NCI-H82 treated with DMSO at 0.1 percent for 48 hours (cell line): ENCODE results near the gene SEMA5B.
A peak's percentile ranks its signal among the peaks of the same experiment; 100 is the strongest.

Experiments used
- DNase-seq: peaks from one replicate; lab custom pipeline; 2025; ENCODE audit not compliant: unreplicated experiment; lab: John Stamatoyannopoulos, UW

Gene SEMA5B

GRCh38 chr3:123055352-123055751 lies 27.8 kb upstream of the SEMA5B start:
- DNase-seq: no peak

- no peak for DNase-seq
Measured at GRCh38 chr3:123054931-123055330, 27.4 kb upstream of the SEMA5B start.

- DNase-seq: no peak
Measured at GRCh38 chr3:123054109-123054778, 26.7 kb upstream of the SEMA5B start.

- DNase-seq: peak; percentile 50
Measured at GRCh38 chr3:123053107-123053506, 25.5 kb upstream of the SEMA5B start.

- no peak for DNase-seq
Measured at GRCh38 chr3:123050666-123051065, 23.1 kb upstream of the SEMA5B start.

GRCh38 chr3:123048480-123049237 lies 21.1 kb upstream of the SEMA5B start:
- peak; percentile 68 for DNase-seq

GRCh38 chr3:123047062-123047319 lies 19.4 kb upstream of the SEMA5B start:
- no peak for DNase-seq

- no peak for DNase-seq
Measured at GRCh38 chr3:123046262-123047061, 18.9 kb upstream of the SEMA5B start.

- no peak for DNase-seq
Measured at GRCh38 chr3:123044981-123045763, 17.6 kb upstream of the SEMA5B start.

GRCh38 chr3:123042413-123042812 lies 14.8 kb upstream of the SEMA5B start:
- no peak for DNase-seq

- no peak for DNase-seq
Measured at GRCh38 chr3:123039178-123039577, 11.6 kb upstream of the SEMA5B start.

GRCh38 chr3:123038751-123039150 lies 11.2 kb upstream of the SEMA5B start:
- DNase-seq: no peak

- DNase-seq: no peak
Measured at GRCh38 chr3:123037015-123037375, 9.4 kb upstream of the SEMA5B start.

GRCh38 chr3:123036352-123037014 lies 8.9 kb upstream of the SEMA5B start:
- peak; percentile 53 for DNase-seq

- no peak for DNase-seq
Measured at GRCh38 chr3:123034996-123035395, 7.4 kb upstream of the SEMA5B start.

- no peak for DNase-seq
Measured at GRCh38 chr3:123034120-123034519, 6.6 kb upstream of the SEMA5B start.

GRCh38 chr3:123032057-123032456 lies 4.5 kb upstream of the SEMA5B start:
- no peak for DNase-seq

GRCh38 chr3:123031051-123031450 lies 3.5 kb upstream of the SEMA5B start:
- peak; percentile 58 for DNase-seq

GRCh38 chr3:123028233-123028828 lies 768 bp upstream of the SEMA5B start:
- peak; percentile 87 for DNase-seq

- no peak for DNase-seq
Measured at GRCh38 chr3:123026565-123027291, 835 bp downstream of the SEMA5B start.
